CD14-positive monocyte (primary cell): ENCODE data around the gene NFYC. TPM values are rescaled to one million over a fixed set of nuclear protein-coding genes. Genes with fewer than 3 reads are reported as not detected.
"Not testable (repeated sequence)": the region's sequence is repeated elsewhere in the genome, so short reads cannot be mapped to it uniquely, and the experiment has no call there.

Source experiments
- DNase-seq, 3 donors: peaks; one replicate each; pipeline ENCODE4 v3.0.0-alpha.2; 2011 to 2022
- H2AFZ ChIP-seq: 2 replicates; pipeline ENCODE4 v1.6.0; 2012; ENCODE audit warnings: mild to moderate bottlenecking, low read depth, low read length, inconsistent platforms; ENCODE audit not compliant: insufficient read depth, poor library complexity, severe bottlenecking
- H3K27ac ChIP-seq, 2 donors: 1 replicate in 1 of 2; 2 replicates in 1 of 2; pipeline ENCODE4 v1.5.1; 2012 to 2013; ENCODE audit warnings: low read length in 2 of 2, control low read depth in 1 of 2, inconsistent platforms in 1 of 2, low read depth in 1 of 2, mild to moderate bottlenecking in 1 of 2
- H3K27me3 ChIP-seq, 2 donors: one replicate each; pipeline versions ENCODE4 v1.6.0 to v1.6.1; 2011 to 2013; ENCODE audit warnings: low read length in 2 of 2; ENCODE audit not compliant: control insufficient read depth in 2 of 2, insufficient read depth in 2 of 2
- H3K36me3 ChIP-seq, 2 donors: replicated peaks in 1 of 2; 1 replicate in 1 of 2; 2 replicates in 1 of 2; pipeline versions ENCODE4 v1.5.1 to v1.6.1; 2012 to 2013; ENCODE audit warnings: low read length in 2 of 2, control low read depth in 1 of 2, inconsistent platforms in 1 of 2, mild to moderate bottlenecking in 1 of 2; ENCODE audit not compliant: insufficient read depth in 2 of 2, control insufficient read depth in 1 of 2
- H3K4me1 ChIP-seq, 2 donors: 1 replicate in 1 of 2; 2 replicates in 1 of 2; pipeline versions ENCODE4 v1.5.1 to v1.6.1; 2012 to 2013; ENCODE audit warnings: low read length in 2 of 2, control low read depth in 1 of 2, inconsistent platforms in 1 of 2, mild to moderate bottlenecking in 1 of 2, moderate library complexity in 1 of 2; ENCODE audit not compliant: insufficient read depth in 2 of 2, control insufficient read depth in 1 of 2
- H3K4me2 ChIP-seq: replicated peaks from 2 replicates; pipeline ENCODE3; 2012; ENCODE audit warnings: low read length, moderate library complexity, mild to moderate bottlenecking; ENCODE audit not compliant: poor library complexity, severe bottlenecking; ENCODE audit errors: extremely low read depth
- H3K4me3 ChIP-seq, 3 experiments: fragments of 200-600 bp in 1 of 3; sonication (generic) in 1 of 3; replicated peaks in 1 of 3; 1 replicate in 2 of 3; 2 replicates in 1 of 3; pipeline ENCODE4 v1.5.1; 2011 to 2013; ENCODE audit warnings: low read length in 3 of 3, mild to moderate bottlenecking in 3 of 3, control low read depth in 2 of 3, low read depth in 2 of 3, inconsistent platforms in 1 of 3, moderate library complexity in 1 of 3
- H3K79me2 ChIP-seq: 2 replicates; pipeline ENCODE4 v1.6.0; 2012; ENCODE audit warnings: mild to moderate bottlenecking, control low read depth, inconsistent platforms, low read length, moderate library complexity; ENCODE audit not compliant: insufficient read depth
- H3K9ac ChIP-seq: 2 replicates; pipeline ENCODE4 v1.6.0; 2017; ENCODE audit warnings: low read length, mild to moderate bottlenecking; ENCODE audit not compliant: insufficient read depth, poor library complexity, severe bottlenecking
- H3K9me3 ChIP-seq, 2 donors: replicated peaks in 1 of 2; 1 replicate in 1 of 2; 2 replicates in 1 of 2; pipeline versions ENCODE4 v1.5.1 to v1.6.1; 2012 to 2013; ENCODE audit warnings: low read length in 2 of 2, control low read depth in 1 of 2; ENCODE audit not compliant: control insufficient read depth in 1 of 2, insufficient read depth in 1 of 2
- H4K20me1 ChIP-seq: 2 replicates; pipeline ENCODE4 v1.6.0; 2012; ENCODE audit warnings: mild to moderate bottlenecking, low read length, control low read depth, moderate library complexity; ENCODE audit not compliant: insufficient read depth
- H3K27ac Mint-ChIP-seq, 7 donors: one replicate each; pipeline ENCODE4 v1.8.0; 2020; ENCODE audit warnings: mild to moderate bottlenecking in 7 of 7, mixed read lengths in 7 of 7, moderate library complexity in 6 of 7, inconsistent platforms in 2 of 7
- H3K27me3 Mint-ChIP-seq, 3 donors: one replicate each; pipeline ENCODE4 v1.8.0; 2021 to 2022; ENCODE audit warnings: low read depth in 3 of 3, mild to moderate bottlenecking in 3 of 3, mixed read lengths in 3 of 3, moderate library complexity in 3 of 3, inconsistent platforms in 1 of 3
- H3K36me3 Mint-ChIP-seq, 2 donors: one replicate each; pipeline ENCODE4 v1.8.0; 2020; ENCODE audit warnings: mixed read lengths in 2 of 2, inconsistent platforms in 1 of 2, mild to moderate bottlenecking in 1 of 2
- H3K4me1 Mint-ChIP-seq: one replicate; pipeline ENCODE4 v1.8.0; 2020; ENCODE audit warnings: mild to moderate bottlenecking, mixed read lengths
- H3K4me3 Mint-ChIP-seq, 2 donors: one replicate each; pipeline ENCODE4 v1.8.0; 2020; ENCODE audit warnings: mild to moderate bottlenecking in 2 of 2, mixed read lengths in 2 of 2, moderate library complexity in 1 of 2
- H3K9me3 Mint-ChIP-seq, 7 donors: one replicate each; pipeline ENCODE4 v1.8.0; 2020 to 2022; ENCODE audit warnings: mixed read lengths in 7 of 7, mild to moderate bottlenecking in 6 of 7, moderate library complexity in 6 of 7, inconsistent platforms in 2 of 7
- WGBS: methylation state at CpG from one replicate; pipeline ENCODE4 v1.1.5; 2013; ENCODE audit warnings: missing lambda C conversion rate; ENCODE audit not compliant: insufficient coverage; 5-methylcytosine and 5-hydroxymethylcytosine counted together
- intact Hi-C, 2 donors: fragments of 100-400 bp; cut with micrococcal nuclease; formaldehyde crosslinking; loops; one replicate each; pipeline versions ENCODE4 v1.15.0 to v1.15.1; 2023
- polyA plus RNA-seq, 3 donors: library from polyadenylated mRNA; depleted of rRNA in 1 of 3; unstranded in 2 of 3; stranded (reverse) in 1 of 3; fragments of 300-500 nt in 2 of 3; fragments of >200 nt in 1 of 3; fragmentation: Illumina TruSeq in 2 of 3; gene quantifications; 1 replicate in 2 of 3; 2 replicates in 1 of 3; pipeline ENCODE4 v1.2.3, GENCODE V29; 2012 to 2021
- TF ChIP-seq, protein P1 (sequence below): fragments of 200-600 bp; IDR thresholded peaks from one replicate; pipeline ENCODE4 v1.8.0; 2022; ENCODE audit warnings: antibody characterized with exemption, mild to moderate bottlenecking

Gene NFYC
- polyA plus RNA-seq, 3 donors = 61.2 to 142 (median 68.2) TPM

DNA sequence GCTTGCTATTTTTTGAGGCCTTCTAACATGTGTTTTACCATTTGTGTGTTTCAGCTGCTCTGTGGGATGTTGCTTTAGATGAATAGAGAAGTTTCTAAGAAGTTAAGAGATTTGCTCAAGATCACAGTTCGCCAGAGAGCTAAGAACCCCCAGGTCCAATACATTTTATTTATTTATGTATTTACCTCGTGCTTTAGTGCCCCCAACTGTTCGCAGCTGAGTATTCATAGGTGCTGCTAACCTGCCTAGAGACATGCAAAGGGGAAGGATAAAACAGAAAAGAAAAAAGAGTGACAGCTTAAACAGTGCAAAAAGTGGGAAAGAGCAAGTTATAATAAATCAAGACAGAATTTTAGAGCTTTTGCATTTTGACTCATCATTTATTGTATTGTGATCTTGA lies 31.1 kb downstream of the NFYC start:
- intact Hi-C loops = loop anchor here in 1 of 2 donors (5.0 kb wide), 1 partner anchor 45 kb away; no protein-coding TSS in a partner anchor
- peak overlapping the region in 1 of 2 donors; percentile 57 for H3K27ac ChIP-seq
- no peaks in the 10 kb centered on the region for H3K27me3 ChIP-seq
- H3K9me3 ChIP-seq = no peaks in the 10 kb centered on the region
- peaks cover 34% of the 10 kb centered on the region for H3K4me1 Mint-ChIP-seq
- peaks cover 0 to 26% of the 10 kb centered on the region in 2 donors for H3K36me3 ChIP-seq
- H3K27me3 Mint-ChIP-seq = no peaks in the 10 kb centered on the region
- peak overlapping the region in 5 of 7 donors; percentile 2 to 75 (median 33) for H3K27ac Mint-ChIP-seq
- peaks cover 98% of the 10 kb centered on the region for H4K20me1 ChIP-seq
- TF ChIP-seq, protein P1, sequence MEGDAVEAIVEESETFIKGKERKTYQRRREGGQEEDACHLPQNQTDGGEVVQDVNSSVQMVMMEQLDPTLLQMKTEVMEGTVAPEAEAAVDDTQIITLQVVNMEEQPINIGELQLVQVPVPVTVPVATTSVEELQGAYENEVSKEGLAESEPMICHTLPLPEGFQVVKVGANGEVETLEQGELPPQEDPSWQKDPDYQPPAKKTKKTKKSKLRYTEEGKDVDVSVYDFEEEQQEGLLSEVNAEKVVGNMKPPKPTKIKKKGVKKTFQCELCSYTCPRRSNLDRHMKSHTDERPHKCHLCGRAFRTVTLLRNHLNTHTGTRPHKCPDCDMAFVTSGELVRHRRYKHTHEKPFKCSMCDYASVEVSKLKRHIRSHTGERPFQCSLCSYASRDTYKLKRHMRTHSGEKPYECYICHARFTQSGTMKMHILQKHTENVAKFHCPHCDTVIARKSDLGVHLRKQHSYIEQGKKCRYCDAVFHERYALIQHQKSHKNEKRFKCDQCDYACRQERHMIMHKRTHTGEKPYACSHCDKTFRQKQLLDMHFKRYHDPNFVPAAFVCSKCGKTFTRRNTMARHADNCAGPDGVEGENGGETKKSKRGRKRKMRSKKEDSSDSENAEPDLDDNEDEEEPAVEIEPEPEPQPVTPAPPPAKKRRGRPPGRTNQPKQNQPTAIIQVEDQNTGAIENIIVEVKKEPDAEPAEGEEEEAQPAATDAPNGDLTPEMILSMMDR = no peak
- no peak overlapping the region for H3K4me2 ChIP-seq
- peaks cover 98% of the 10 kb centered on the region for H3K79me2 ChIP-seq
- WGBS = no CpG with 5 or more reads among the region's 3 CpGs
- no peak overlapping the region for H2AFZ ChIP-seq
- no peak overlapping the region for H3K4me3 ChIP-seq
- H3K9ac ChIP-seq = no peak overlapping the region
- no peak overlapping the region for H3K4me3 Mint-ChIP-seq
- H3K36me3 Mint-ChIP-seq = peaks cover 19 to 26% of the 10 kb centered on the region in 2 donors
- H3K9me3 Mint-ChIP-seq = peaks cover 0 to 2% (median 0%) of the 10 kb centered on the region in 7 donors
- DNase-seq = no peak
- peaks cover 6 to 9% of the 10 kb centered on the region in 2 donors for H3K4me1 ChIP-seq

DNA sequence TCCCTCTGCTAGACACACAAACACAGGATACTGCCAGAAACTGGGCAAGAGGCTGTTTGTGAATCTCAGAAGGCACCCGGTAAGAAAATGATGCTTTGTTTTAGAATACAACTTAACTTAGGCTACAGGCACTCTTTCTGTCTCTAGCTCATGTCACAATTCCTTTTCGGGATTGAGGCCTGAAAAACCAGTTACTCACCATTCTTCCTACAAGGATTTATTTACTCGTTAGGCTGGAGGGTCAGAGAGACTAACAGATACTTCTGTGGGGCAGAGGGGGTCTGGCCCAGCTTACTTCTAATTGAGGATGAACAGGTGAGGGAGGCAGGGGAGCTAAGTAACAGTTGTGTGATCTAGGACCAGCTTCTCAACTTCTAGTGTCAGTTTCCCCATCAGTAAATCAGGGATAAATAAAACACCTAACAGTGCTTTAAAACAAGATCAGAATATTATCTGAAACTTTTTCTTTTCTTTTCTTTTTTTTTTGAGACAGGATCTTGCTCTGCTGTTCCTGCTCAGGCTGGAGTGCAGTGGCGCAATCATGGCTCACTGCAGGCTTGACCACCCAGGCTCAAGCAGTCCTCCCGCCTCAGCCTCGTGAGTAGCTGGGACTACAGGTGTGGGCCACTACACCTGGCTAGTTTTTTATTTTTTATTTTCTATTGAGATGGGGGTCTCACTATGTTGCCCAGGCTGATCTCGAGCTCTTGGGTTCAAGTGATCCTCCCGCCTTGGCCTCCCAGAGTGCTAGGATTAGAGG lies 31.9 kb downstream of the NFYC start:
- peaks cover 6 to 9% of the 10 kb centered on the region in 2 donors for H3K4me1 ChIP-seq
- peak overlapping the region in 5 of 7 donors; percentile 32 to 79 (median 74) for H3K27ac Mint-ChIP-seq
- peaks cover 98% of the 10 kb centered on the region for H3K79me2 ChIP-seq
- no peak overlapping the region for H2AFZ ChIP-seq
- no peak overlapping the region for H3K4me3 Mint-ChIP-seq
- no peaks in the 10 kb centered on the region for H3K27me3 Mint-ChIP-seq
- peaks cover 98% of the 10 kb centered on the region for H4K20me1 ChIP-seq
- H3K4me2 ChIP-seq = no peak overlapping the region
- WGBS = 95% methylated on average over 2 of the region's 8 CpGs
- DNase-seq = no peak
- peaks cover 0 to 2% (median 0%) of the 10 kb centered on the region in 7 donors for H3K9me3 Mint-ChIP-seq
- H3K9ac ChIP-seq = no peak overlapping the region
- no peaks in the 10 kb centered on the region for H3K9me3 ChIP-seq
- H3K36me3 Mint-ChIP-seq = peaks cover 19 to 26% of the 10 kb centered on the region in 2 donors
- intact Hi-C loops = loop anchor here in 1 of 2 donors (5.0 kb wide), 1 partner anchor 46 kb away; no protein-coding TSS in a partner anchor
- H3K27me3 ChIP-seq = no peaks in the 10 kb centered on the region
- TF ChIP-seq, protein P1 = no peak
- H3K4me3 ChIP-seq = no peak overlapping the region
- H3K36me3 ChIP-seq = peaks cover 0 to 26% of the 10 kb centered on the region in 2 donors
- H3K4me1 Mint-ChIP-seq = peaks cover 34% of the 10 kb centered on the region
- peak overlapping the region in 1 of 2 donors; percentile 57 for H3K27ac ChIP-seq

DNA sequence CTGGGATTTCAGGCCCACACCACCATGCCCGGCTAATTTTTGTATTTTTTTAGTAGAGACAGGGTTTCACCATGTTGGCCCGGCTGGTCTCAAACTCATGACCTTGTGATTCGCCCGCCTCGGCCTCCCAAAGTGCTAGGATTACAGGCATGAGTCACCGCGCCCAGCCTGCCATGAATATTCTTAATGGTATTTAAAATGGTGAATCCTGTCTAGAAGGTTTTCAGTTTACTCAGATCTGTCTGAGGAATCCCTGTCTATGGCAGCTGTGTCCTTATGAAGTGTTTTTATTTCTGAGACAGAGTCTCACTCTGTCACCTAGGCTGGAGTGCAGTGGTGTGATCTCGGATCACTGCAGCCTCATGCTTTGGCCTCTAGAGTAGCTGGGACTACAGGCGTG lies 36.2 kb downstream of the NFYC start:
- H3K4me1 ChIP-seq, H3K4me3 ChIP-seq, H3K27me3 ChIP-seq, H2AFZ ChIP-seq, H3K9me3 ChIP-seq, H3K27ac ChIP-seq, H3K4me2 ChIP-seq, H3K4me3 Mint-ChIP-seq, H3K27me3 Mint-ChIP-seq, DNase-seq, H3K9ac ChIP-seq, intact Hi-C loops, H3K9me3 Mint-ChIP-seq: not testable (repeated sequence)
- Mint-ChIP-seq H3K27ac (peak overlapping the region in 4 of 7 donors; percentile 51 to 68 (median 62)), H3K36me3 (peaks cover 22 to 32% of the 10 kb centered on the region in 2 donors), H3K4me1 (peaks cover 27% of the 10 kb centered on the region)
- peaks cover 100% of the 10 kb centered on the region for H3K79me2 ChIP-seq
- peaks cover 99% of the 10 kb centered on the region for H4K20me1 ChIP-seq
- WGBS = 96% methylated on average over 7 of the region's 9 CpGs
- peaks cover 0 to 28% of the 10 kb centered on the region in 2 donors for H3K36me3 ChIP-seq
